H1 (cell line): ENCODE results near the gene ELL. TPM values are rescaled to one million over a fixed set of nuclear protein-coding genes. Genes with fewer than 3 reads are reported as not detected.

Experiments used
- CTCF ChIA-PET: fragments of 300-600 bp; sonication (Branson Sonifier 250); formaldehyde crosslinking; loops from one replicate; lab custom pipeline; 2021; ENCODE audit not compliant: partially characterized antibody; lab: Charles Lee
- POLR2A ChIA-PET: fragments of 300-600 bp; sonication (Branson Sonifier 250); formaldehyde crosslinking; loops from one replicate; lab custom pipeline; 2021; ENCODE audit warnings: inconsistent platforms; ENCODE audit not compliant: partially characterized antibody; lab: Charles Lee
- DNase-seq, 2 experiments: peaks; one replicate each; pipeline versions ENCODE4 v3.0.0 to v3.0.0-alpha.2; 2010 to 2022; ENCODE audit warnings: low spot score in 2 of 2, low read depth in 1 of 2, mixed read lengths in 1 of 2
- FAIRE-seq: peaks from 2 replicates; lab custom pipeline; 2011; peaks lifted over from hg19 to GRCh38; lab: Jason Lieb, UNC
- H2AFZ ChIP-seq: 2 replicates; pipeline ENCODE4 v1.8.1; 2012; ENCODE audit warnings: low read length, inconsistent platforms
- H2AK5ac ChIP-seq: 2 replicates; pipeline ENCODE4 v1.6.1; 2013; ENCODE audit warnings: low read depth, low read length
- H2BK120ac ChIP-seq: replicated peaks from 2 replicates; pipeline ENCODE3; 2013; ENCODE audit warnings: low read depth, low read length, inconsistent platforms
- H2BK12ac ChIP-seq: 2 replicates; pipeline ENCODE4 v1.6.1; 2013; ENCODE audit warnings: low read depth, low read length
- H2BK15ac ChIP-seq: 2 replicates; pipeline ENCODE4 v1.6.1; 2013; ENCODE audit warnings: low read length
- H2BK20ac ChIP-seq: 2 replicates; pipeline ENCODE4 v1.6.1; 2013; ENCODE audit warnings: low read length
- H2BK5ac ChIP-seq: 2 replicates; pipeline ENCODE4 v1.6.1; 2013; ENCODE audit warnings: low read depth, low read length
- H3K14ac ChIP-seq: 2 replicates; pipeline ENCODE4 v1.6.1; 2013; ENCODE audit warnings: inconsistent platforms; ENCODE audit not compliant: insufficient read length
- H3K18ac ChIP-seq: 2 replicates; pipeline ENCODE4 v1.6.1; 2013; ENCODE audit warnings: low read length; ENCODE audit errors: extremely low read depth
- H3K23ac ChIP-seq: 2 replicates; pipeline ENCODE4 v1.6.1; 2013; ENCODE audit warnings: inconsistent platforms; ENCODE audit not compliant: insufficient read length
- H3K23me2 ChIP-seq: 2 replicates; pipeline ENCODE4 v1.6.1; 2013; ENCODE audit warnings: low read depth, low read length
- H3K27ac ChIP-seq: 2 replicates; pipeline ENCODE4 v1.6.1; 2011; ENCODE audit warnings: low read depth, low read length, inconsistent platforms
- H3K27me3 ChIP-seq, 4 experiments: replicated peaks in 1 of 4; 1 replicate in 1 of 4; 2 replicates in 3 of 4; pipeline versions ENCODE4 v1.6.1 to v1.8.1; 2011 to 2013; ENCODE audit warnings: low read length in 3 of 4, mild to moderate bottlenecking in 3 of 4, inconsistent platforms in 2 of 4, mixed read lengths in 2 of 4, moderate library complexity in 1 of 4; ENCODE audit not compliant: control insufficient read depth in 3 of 4, insufficient read depth in 3 of 4; ENCODE audit errors: extremely low read depth in 1 of 4
- H3K36me3 ChIP-seq, 4 experiments: 2 replicates each; pipeline versions ENCODE4 v1.6.1 to v1.8.1; 2011 to 2013; ENCODE audit warnings: mild to moderate bottlenecking in 4 of 4, low read length in 3 of 4, moderate library complexity in 2 of 4, control low read depth in 1 of 4, inconsistent platforms in 1 of 4; ENCODE audit not compliant: insufficient read depth in 4 of 4, control insufficient read depth in 2 of 4
- H3K4ac ChIP-seq: replicated peaks from 2 replicates; pipeline ENCODE3; 2013; ENCODE audit warnings: low read length, low read depth, mixed read lengths, inconsistent platforms; ENCODE audit not compliant: insufficient read length
- H3K4me1 ChIP-seq, 4 experiments: replicated peaks in 1 of 4; 1 replicate in 1 of 4; 2 replicates in 3 of 4; pipeline versions ENCODE4 v1.6.1 to v1.8.1; 2011 to 2013; ENCODE audit warnings: low read length in 3 of 4, inconsistent platforms in 2 of 4, mixed read lengths in 1 of 4; ENCODE audit not compliant: insufficient read depth in 4 of 4, control insufficient read depth in 3 of 4
- H3K4me2 ChIP-seq, 2 experiments: 2 replicates each; pipeline versions ENCODE4 v1.6.1 to v1.8.1; 2011 to 2013; ENCODE audit warnings: low read depth in 2 of 2, low read length in 2 of 2, control low read depth in 1 of 2, inconsistent platforms in 1 of 2, mild to moderate bottlenecking in 1 of 2; ENCODE audit not compliant: insufficient read depth in 1 of 2
- H3K4me3 ChIP-seq, 4 experiments: fragments of 200-600, 300-600 bp in 1 of 4; sonication (generic), shearing (Covaris generic), sonication (Bioruptor Twin) in 1 of 4; 2 replicates each; pipeline versions ENCODE4 v1.5.1 to v1.8.1; 2011 to 2016; ENCODE audit warnings: low read length in 4 of 4, low read depth in 3 of 4, control low read depth in 2 of 4, inconsistent platforms in 2 of 4, mild to moderate bottlenecking in 2 of 4, mixed read lengths in 1 of 4, moderate library complexity in 1 of 4; ENCODE audit not compliant: insufficient read depth in 2 of 4; ENCODE audit errors: extremely low read depth in 1 of 4
- H3K56ac ChIP-seq: replicated peaks from 2 replicates; pipeline ENCODE3; 2013; ENCODE audit warnings: low read depth, mild to moderate bottlenecking, mixed read lengths, low read length, inconsistent platforms; ENCODE audit not compliant: insufficient read length
- H3K79me1 ChIP-seq: 2 replicates; pipeline ENCODE4 v1.6.1; 2013; ENCODE audit warnings: low read depth, low read length, control low read depth
- H3K79me2 ChIP-seq, 2 experiments: 2 replicates each; pipeline versions ENCODE4 v1.6.1 to v1.8.1; 2012 to 2013; ENCODE audit warnings: low read length in 2 of 2, mild to moderate bottlenecking in 2 of 2, inconsistent platforms in 1 of 2; ENCODE audit not compliant: insufficient read depth in 2 of 2, control insufficient read depth in 1 of 2
- H3K9ac ChIP-seq, 4 experiments: replicated peaks in 1 of 4; 1 replicate in 1 of 4; 2 replicates in 3 of 4; pipeline versions ENCODE4 v1.6.1 to v1.8.1; 2011 to 2013; ENCODE audit warnings: low read depth in 3 of 4, low read length in 3 of 4, control low read depth in 2 of 4, mild to moderate bottlenecking in 2 of 4, moderate library complexity in 2 of 4, inconsistent platforms in 1 of 4; ENCODE audit errors: extremely low read depth in 1 of 4
- H3K9me3 ChIP-seq, 2 experiments: 2 replicates each; pipeline versions ENCODE4 v1.6.1 to v1.8.1; 2012 to 2013; ENCODE audit warnings: mild to moderate bottlenecking in 2 of 2, moderate library complexity in 2 of 2, control low read depth in 1 of 2, inconsistent platforms in 1 of 2, low read depth in 1 of 2, low read length in 1 of 2, mixed read lengths in 1 of 2; ENCODE audit not compliant: insufficient read depth in 2 of 2
- H4K20me1 ChIP-seq, 2 experiments: replicated peaks in 1 of 2; 2 replicates each; pipeline versions ENCODE3 to v1.8.1; 2011 to 2013; ENCODE audit warnings: inconsistent platforms in 2 of 2, low read length in 2 of 2, mild to moderate bottlenecking in 1 of 2; ENCODE audit not compliant: insufficient read depth in 2 of 2, control insufficient read depth in 1 of 2
- H4K5ac ChIP-seq: 2 replicates; pipeline ENCODE4 v1.6.1; 2013; ENCODE audit warnings: low read length, low read depth, mixed read lengths, inconsistent platforms; ENCODE audit not compliant: insufficient read length
- H4K8ac ChIP-seq: 2 replicates; pipeline ENCODE4 v1.8.0; 2013; ENCODE audit warnings: mild to moderate bottlenecking, moderate library complexity, low read length, inconsistent platforms; ENCODE audit not compliant: insufficient read depth; ENCODE audit errors: extremely low read depth
- H4K91ac ChIP-seq: replicated peaks from 2 replicates; pipeline ENCODE3; 2013; ENCODE audit warnings: low read length, mixed read lengths, inconsistent platforms; ENCODE audit not compliant: insufficient read length
- ATF2 ChIP-seq: IDR thresholded peaks from 2 replicates; pipeline ENCODE4 v1.6.1; 2012; ENCODE audit warnings: low read length, inconsistent platforms
- WGBS, 2 experiments: shearing (Covaris generic) in 1 of 2; methylation state at CpG; one replicate each; pipeline versions ENCODE4 v1.1.6 to v1.1.7; 2013 to 2015; ENCODE audit warnings: low lambda C conversion rate in 2 of 2, mixed read lengths in 2 of 2, inconsistent platforms in 1 of 2, low coverage in 1 of 2, missing lambda C conversion rate in 1 of 2; ENCODE audit not compliant: insufficient replicate concordance in 2 of 2, insufficient coverage in 1 of 2, insufficient read length in 1 of 2; ENCODE audit errors: extremely low coverage in 1 of 2, missing lambda C conversion rate in 1 of 2; 5-methylcytosine and 5-hydroxymethylcytosine counted together
- polyA plus RNA-seq, 7 experiments: library from polyadenylated mRNA; depleted of rRNA in 3 of 7; stranded (reverse) in 5 of 7; unstranded in 2 of 7; fragments of >200 nt in 5 of 7; fragments of 200-250 nt in 2 of 7; gene quantifications; 1 replicate in 5 of 7; 2 replicates in 1 of 7; 4 replicates in 1 of 7; pipeline versions ENCODE4 v1.2.1 to v1.2.3, GENCODE V29; 2011 to 2013; ENCODE audit warnings: missing spikeins in 2 of 7, mixed read lengths in 2 of 7
- total RNA-seq: library from RNA; stranded (reverse); fragmentation: NEBNext Ultra II Directional; extraction: Animal tissue kit (Norgen Biotek cat#: 25700); gene quantifications from 2 replicates; pipeline ENCODE4 v1.2.1, GENCODE V29; 2021
- TF ChIP-seq, protein P1 (sequence below), 3 experiments: IDR thresholded peaks; 1 replicate in 2 of 3; 2 replicates in 1 of 3; pipeline versions ENCODE4 v1.5.1 to v1.6.1; 2011; ENCODE audit warnings: low read length in 3 of 3, mild to moderate bottlenecking in 3 of 3, inconsistent platforms in 2 of 3, low read depth in 1 of 3, moderate library complexity in 1 of 3; ENCODE audit not compliant: insufficient read depth in 1 of 3; ENCODE audit errors: control extremely low read depth in 1 of 3

ELL gene
- total and polyA plus RNA-seq, 2 of the 8 experiments (the other 6 are each of a cell fraction or from before 2014, with no cell fraction given) = 5.2 to 10.5 TPM

GRCh38 chr19:18496167-18496979 is 25.5 kb downstream of the ELL start:
- Histone ChIP-seq H3K9ac (no peak overlapping the region), H3K4ac (no peak overlapping the region), H3K4me2 (no peak overlapping the region), H2BK12ac (no peak overlapping the region), H3K14ac (no peak overlapping the region), H2AK5ac (peak overlapping the region; percentile 90; the same call in 1 of the 2 replicates), H2BK20ac (no peak overlapping the region), H3K23me2 (no peaks in the 10 kb centered on the region), H3K79me1 (peaks cover 24% of the 10 kb centered on the region), H3K9me3 (no peaks in the 10 kb centered on the region), H3K23ac (no peak overlapping the region), H4K8ac (peak overlapping the region; percentile 41), H3K27me3 (no peaks in the 10 kb centered on the region), H3K79me2 (peaks cover 0 to 37% of the 10 kb centered on the region in 2 experiments; a peak in 2 of 4 replicates), H2BK15ac (no peak overlapping the region; the same call in 1 of the 2 replicates), H3K4me3 (no peak overlapping the region), H3K36me3 (no peaks in the 10 kb centered on the region), H3K27ac (0 out of 2 replicates have a peak overlapping the region, but pooled peaks have one; percentile 5), H3K18ac (no peak overlapping the region), H4K20me1 (peaks cover 14 to 29% of the 10 kb centered on the region in 2 experiments), H2BK5ac (peak overlapping the region; percentile 52; the same call in 1 of the 2 replicates), H2AFZ (no peak overlapping the region), H4K5ac (no peak overlapping the region), H4K91ac (peak overlapping the region; percentile 19), H3K56ac (no peak overlapping the region), H2BK120ac (no peak overlapping the region), H3K4me1 (peaks cover 0 to 9% (median 2%) of the 10 kb centered on the region in 4 experiments; a peak in 3 of 7 replicates)
- 86% methylated on average over 11 of the region's 11 CpGs; no CpG with 5 or more reads in 1 of the 2 experiments for WGBS, 2 experiments
- ChIA-PET POLR2A (interaction anchor here (0.6 kb wide), 1 partner anchor 67 kb away, joined by 6 read pairs; no protein-coding TSS in a partner anchor), CTCF (interaction anchor here (0.6 to 32.9 kb wide), 9 partner anchors 5 to 543 kb away, joined by 3 to 458 read pairs (median 6); partner anchors contain the start of gene ELL)
- no peak for TF ChIP-seq ATF2
- TF ChIP-seq, protein P1, sequence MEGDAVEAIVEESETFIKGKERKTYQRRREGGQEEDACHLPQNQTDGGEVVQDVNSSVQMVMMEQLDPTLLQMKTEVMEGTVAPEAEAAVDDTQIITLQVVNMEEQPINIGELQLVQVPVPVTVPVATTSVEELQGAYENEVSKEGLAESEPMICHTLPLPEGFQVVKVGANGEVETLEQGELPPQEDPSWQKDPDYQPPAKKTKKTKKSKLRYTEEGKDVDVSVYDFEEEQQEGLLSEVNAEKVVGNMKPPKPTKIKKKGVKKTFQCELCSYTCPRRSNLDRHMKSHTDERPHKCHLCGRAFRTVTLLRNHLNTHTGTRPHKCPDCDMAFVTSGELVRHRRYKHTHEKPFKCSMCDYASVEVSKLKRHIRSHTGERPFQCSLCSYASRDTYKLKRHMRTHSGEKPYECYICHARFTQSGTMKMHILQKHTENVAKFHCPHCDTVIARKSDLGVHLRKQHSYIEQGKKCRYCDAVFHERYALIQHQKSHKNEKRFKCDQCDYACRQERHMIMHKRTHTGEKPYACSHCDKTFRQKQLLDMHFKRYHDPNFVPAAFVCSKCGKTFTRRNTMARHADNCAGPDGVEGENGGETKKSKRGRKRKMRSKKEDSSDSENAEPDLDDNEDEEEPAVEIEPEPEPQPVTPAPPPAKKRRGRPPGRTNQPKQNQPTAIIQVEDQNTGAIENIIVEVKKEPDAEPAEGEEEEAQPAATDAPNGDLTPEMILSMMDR (IDR thresholded peaks at IDR 0.05; ENCODE audit: control extremely low read depth in 1 of 3, insufficient read depth in 1 of 3, low read depth in 1 of 3, low read length in 3 of 3) = peak in 1 of 3 experiments; percentile 14; a peak in 1 of 4 replicates
- DNase-seq = no peak
- no peak for FAIRE-seq
